Fibroblast of mammary gland (primary cell): Measurements from ENCODE around the gene L1TD1.
A peak's percentile ranks its signal among the peaks of the same experiment; 100 is the strongest.
"Not testable (repeated sequence)": the region's sequence is repeated elsewhere in the genome, so short reads cannot be mapped to it uniquely, and the experiment has no call there.

Experiments used
- DNase-seq: peaks from one replicate; pipeline ENCODE4 v3.0.0-alpha.2; 2010; ENCODE audit warnings: low read depth
- H3K4me3 ChIP-seq: 2 replicates; pipeline ENCODE4 v1.5.1; 2011; ENCODE audit warnings: low read depth, mild to moderate bottlenecking, low read length, moderate library complexity; ENCODE audit not compliant: control insufficient read depth
- CTCF ChIP-seq: conservative IDR thresholded peaks from 2 replicates; pipeline ENCODE4 v1.5.1; 2011; ENCODE audit warnings: low read depth, low read length, inconsistent platforms; ENCODE audit not compliant: control insufficient read depth, insufficient read depth

Gene L1TD1

GRCh38 chr1:62194651-62195544 lies at the start of gene L1TD1:
TSS of gene L1TD1 (plus strand) at chr1:62194849. CDS start at chr1:62206629, 11,780 bp downstream.
- no peak for TF ChIP-seq CTCF
- no peak within 1 kb of the TSS for H3K4me3 ChIP-seq
- no peak for DNase-seq

- TF ChIP-seq CTCF, result no peak
- H3K4me3 ChIP-seq, result no peak overlapping the region
- DNase-seq, result no peak
Measured at GRCh38 chr1:62159940-62160348, 34.7 kb upstream of the L1TD1 start.

GRCh38 chr1:62161711-62162110 lies 32.9 kb upstream of the L1TD1 start:
- TF ChIP-seq CTCF, result no peak
- H3K4me3 ChIP-seq, result no peak overlapping the region
- no peak for DNase-seq

- DNase-seq, H3K4me3 ChIP-seq: not testable (repeated sequence)
Measured at GRCh38 chr1:62170380-62170779, 24.3 kb upstream of the L1TD1 start.

GRCh38 chr1:62175568-62176179 lies 19.0 kb upstream of the L1TD1 start:
- peak; percentile 86 for TF ChIP-seq CTCF
- peak; percentile 54 for DNase-seq
- no peak overlapping the region for H3K4me3 ChIP-seq

GRCh38 chr1:62176597-62177312 lies 17.9 kb upstream of the L1TD1 start:
- no peak overlapping the region for H3K4me3 ChIP-seq
- DNase-seq, result no peak
- no peak for TF ChIP-seq CTCF

GRCh38 chr1:62177621-62178020 lies 17.0 kb upstream of the L1TD1 start:
- no peak overlapping the region for H3K4me3 ChIP-seq
- DNase-seq, result no peak
- no peak for TF ChIP-seq CTCF
